Measurements from ENCODE around the gene ARSA. TPM values are rescaled to one million over a fixed set of nuclear protein-coding genes. Genes with fewer than 3 reads are reported as not detected.
A peak's percentile ranks its signal among the peaks of the same experiment; 100 is the strongest.
"Not testable (repeated sequence)": the region's sequence is repeated elsewhere in the genome, so short reads cannot be mapped to it uniquely, and the experiment has no call there.

ARSA gene
- total RNA-seq, 4 donors from 2014 or later = 81.2 to 253 (median 99.1) TPM

DNA sequence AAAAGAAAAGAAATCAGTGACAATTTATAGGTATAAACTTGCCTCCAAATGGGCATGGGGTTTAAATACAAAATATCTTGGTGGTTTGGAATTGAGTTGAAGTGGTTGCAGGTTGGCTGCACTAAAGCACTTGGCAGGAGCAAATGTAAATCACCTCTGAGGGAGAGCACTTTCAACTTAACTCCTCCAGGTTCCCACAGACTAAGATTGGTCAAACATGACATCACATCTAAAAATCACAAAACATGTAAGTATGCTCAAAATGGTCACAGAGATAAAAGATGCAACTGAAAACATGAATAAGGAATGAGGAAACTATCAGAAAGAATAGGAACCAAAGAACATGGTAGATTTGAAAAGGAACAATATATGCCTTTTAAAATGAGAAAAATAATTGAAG is 32.4 kb upstream of the ARSA start:
- Histone ChIP-seq H3K27ac (no peak overlapping the region), H3K4me1 (no peaks in the 10 kb centered on the region), H3K9me3 (no peaks in the 10 kb centered on the region), H3K36me3 (no peaks in the 10 kb centered on the region), H3K27me3 (peaks cover 33% of the 10 kb centered on the region), H3K4me3 (no peak overlapping the region)
- intact Hi-C loops (cut with DNase I; ENCODE audit: low total_unique reads) = no loop called here
- DNase-seq = no peak
- in situ Hi-C loops (cut with MboI; ENCODE audit: low pct_ligation_motif_present in 1 of 4, low pct_unique_long_range_greater_than_20kb in 1 of 4, low sequenced_read_pairs in 3 of 4) = no loop called here
- TF ChIP-seq EP300 (IDR thresholded peaks at IDR 0.05; ENCODE audit: low read depth) (no peak), POLR2AphosphoS5 (IDR thresholded peaks at IDR 0.05) (no peak), POLR2A (IDR thresholded peaks at IDR 0.05) (no peak)
- TF ChIP-seq, protein P1, sequence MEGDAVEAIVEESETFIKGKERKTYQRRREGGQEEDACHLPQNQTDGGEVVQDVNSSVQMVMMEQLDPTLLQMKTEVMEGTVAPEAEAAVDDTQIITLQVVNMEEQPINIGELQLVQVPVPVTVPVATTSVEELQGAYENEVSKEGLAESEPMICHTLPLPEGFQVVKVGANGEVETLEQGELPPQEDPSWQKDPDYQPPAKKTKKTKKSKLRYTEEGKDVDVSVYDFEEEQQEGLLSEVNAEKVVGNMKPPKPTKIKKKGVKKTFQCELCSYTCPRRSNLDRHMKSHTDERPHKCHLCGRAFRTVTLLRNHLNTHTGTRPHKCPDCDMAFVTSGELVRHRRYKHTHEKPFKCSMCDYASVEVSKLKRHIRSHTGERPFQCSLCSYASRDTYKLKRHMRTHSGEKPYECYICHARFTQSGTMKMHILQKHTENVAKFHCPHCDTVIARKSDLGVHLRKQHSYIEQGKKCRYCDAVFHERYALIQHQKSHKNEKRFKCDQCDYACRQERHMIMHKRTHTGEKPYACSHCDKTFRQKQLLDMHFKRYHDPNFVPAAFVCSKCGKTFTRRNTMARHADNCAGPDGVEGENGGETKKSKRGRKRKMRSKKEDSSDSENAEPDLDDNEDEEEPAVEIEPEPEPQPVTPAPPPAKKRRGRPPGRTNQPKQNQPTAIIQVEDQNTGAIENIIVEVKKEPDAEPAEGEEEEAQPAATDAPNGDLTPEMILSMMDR (IDR thresholded peaks at IDR 0.05) = no peak

GRCh38 chr22:50659711-50660110 is 31.8 kb upstream of the ARSA start:
- H3K27ac ChIP-seq; H3K4me3 ChIP-seq; intact Hi-C loops (cut with DNase I; ENCODE audit: low total_unique reads); H3K36me3 ChIP-seq; DNase-seq; H3K9me3 ChIP-seq; H3K4me1 ChIP-seq; in situ Hi-C loops (cut with MboI; ENCODE audit: low pct_ligation_motif_present in 1 of 4, low pct_unique_long_range_greater_than_20kb in 1 of 4, low sequenced_read_pairs in 3 of 4): not testable (repeated sequence)
- H3K27me3 ChIP-seq = peaks cover 39% of the 10 kb centered on the region
- 85 to 89% methylated on average over 3 to 7 of the region's 7 CpGs for WGBS, 2 donors (ENCODE audit: low coverage in 1 of 2)

- intact Hi-C loops (cut with DNase I; ENCODE audit: low total_unique reads) = no loop called here
- Histone ChIP-seq H3K27ac (no peak overlapping the region), H3K9me3 (no peaks in the 10 kb centered on the region), H3K4me3 (no peak overlapping the region), H3K4me1 (no peaks in the 10 kb centered on the region), H3K27me3 (peaks cover 41% of the 10 kb centered on the region), H3K36me3 (no peaks in the 10 kb centered on the region)
- DNase-seq = no peak
- WGBS, 2 donors (ENCODE audit: low coverage in 1 of 2) = 70 to 90% methylated on average over 2 to 4 of the region's 4 CpGs
- in situ Hi-C loops (cut with MboI; ENCODE audit: low pct_ligation_motif_present in 1 of 4, low pct_unique_long_range_greater_than_20kb in 1 of 4, low sequenced_read_pairs in 3 of 4) = no loop called here
- TF ChIP-seq, protein P1 (IDR thresholded peaks at IDR 0.05) = no peak
- TF ChIP-seq POLR2A (IDR thresholded peaks at IDR 0.05) (no peak), POLR2AphosphoS5 (IDR thresholded peaks at IDR 0.05) (no peak), EP300 (IDR thresholded peaks at IDR 0.05; ENCODE audit: low read depth) (no peak)
Observed at GRCh38 chr22:50657925-50658324, 30.0 kb upstream of the ARSA start.

- Histone ChIP-seq H3K27me3 (peaks cover 36% of the 10 kb centered on the region), H3K4me3 (no peak overlapping the region), H3K27ac (peak overlapping the region in 3 of 4 donors; percentile 4 to 25 (median 17)), H3K36me3 (no peaks in the 10 kb centered on the region), H3K4me1 (no peaks in the 10 kb centered on the region), H3K9me3 (no peaks in the 10 kb centered on the region)
- no peak for TF ChIP-seq POLR2AphosphoS5 (IDR thresholded peaks at IDR 0.05)
- intact Hi-C loops (cut with DNase I; ENCODE audit: low total_unique reads) = no loop called here
- DNase-seq = no peak
- in situ Hi-C loops (cut with MboI; ENCODE audit: low pct_ligation_motif_present in 1 of 4, low pct_unique_long_range_greater_than_20kb in 1 of 4, low sequenced_read_pairs in 3 of 4) = no loop called here
- WGBS, 2 donors (ENCODE audit: low coverage in 1 of 2) = 62 to 64% methylated on average over 4 to 23 of the region's 23 CpGs
Observed at GRCh38 chr22:50656122-50657070, 28.4 kb upstream of the ARSA start.

DNA sequence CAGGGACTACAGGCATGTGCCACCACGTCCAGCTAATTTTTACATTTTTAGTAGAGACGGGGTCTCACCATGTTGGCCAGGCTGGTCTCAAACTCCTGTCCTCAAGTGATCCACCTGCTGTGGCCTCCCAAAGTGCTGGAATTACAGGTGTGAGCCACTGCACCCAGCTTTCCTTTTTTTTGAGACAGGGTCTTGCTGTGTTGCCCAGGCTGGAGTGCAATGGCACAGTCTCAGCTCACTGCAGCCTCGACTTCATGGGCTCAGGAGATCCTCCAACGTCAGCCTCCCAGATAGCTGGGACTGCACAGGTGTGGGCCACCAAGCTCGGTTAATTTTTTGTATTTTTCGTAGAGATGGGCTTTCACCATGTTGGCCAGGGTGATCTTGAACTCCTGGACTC is 26.7 kb upstream of the ARSA start:
- WGBS, 2 donors (ENCODE audit: low coverage in 1 of 2) = 79 to 80% methylated on average over 2 to 6 of the region's 6 CpGs
- intact Hi-C loops (cut with DNase I; ENCODE audit: low total_unique reads); DNase-seq; H3K36me3 ChIP-seq; in situ Hi-C loops (cut with MboI; ENCODE audit: low pct_ligation_motif_present in 1 of 4, low pct_unique_long_range_greater_than_20kb in 1 of 4, low sequenced_read_pairs in 3 of 4); H3K9me3 ChIP-seq; H3K4me1 ChIP-seq; H3K4me3 ChIP-seq; H3K27ac ChIP-seq: not testable (repeated sequence)
- peaks cover 29% of the 10 kb centered on the region for H3K27me3 ChIP-seq

Measured in transverse colon (tissue), 4 donors.